Fibroblast of lung (primary cell): ENCODE results near the gene PIH1D1. TPM values are rescaled to one million over a fixed set of nuclear protein-coding genes. Genes with fewer than 3 reads are reported as not detected.

Experiments
- DNase-seq, 2 donors: peaks; one replicate each; pipeline versions ENCODE4 v3.0.0 to v3.0.0-alpha.2; 2010; ENCODE audit warnings: low read depth in 2 of 2
- H2AFZ ChIP-seq: 2 replicates; pipeline ENCODE4 v1.5.1; 2012; ENCODE audit warnings: low read length, control low read depth, inconsistent platforms
- H3K27ac ChIP-seq: 2 replicates; pipeline ENCODE4 v1.5.1; 2011; ENCODE audit warnings: low read length, control low read depth; ENCODE audit not compliant: insufficient read depth
- H3K27me3 ChIP-seq: 2 replicates; pipeline ENCODE4 v1.5.1; 2011; ENCODE audit warnings: mild to moderate bottlenecking, low read length; ENCODE audit not compliant: control insufficient read depth, insufficient read depth
- H3K36me3 ChIP-seq: 2 replicates; pipeline ENCODE4 v1.5.1; 2011; ENCODE audit warnings: low read length; ENCODE audit not compliant: control insufficient read depth, insufficient read depth
- H3K4me1 ChIP-seq: 2 replicates; pipeline ENCODE4 v1.5.1; 2011; ENCODE audit warnings: low read length; ENCODE audit not compliant: control insufficient read depth, insufficient read depth; ENCODE audit errors: extremely low read depth
- H3K4me2 ChIP-seq: 2 replicates; pipeline ENCODE4 v1.5.1; 2011; ENCODE audit warnings: low read length, control low read depth; ENCODE audit not compliant: insufficient read depth; ENCODE audit errors: extremely low read depth
- H3K4me3 ChIP-seq, 4 experiments: fragments of 200-600 bp in 1 of 4; sonication (generic) in 1 of 4; replicated peaks in 1 of 4; 2 replicates each; pipeline ENCODE4 v1.5.1; 2011 to 2016; ENCODE audit warnings: low read length in 4 of 4, low read depth in 3 of 4, mild to moderate bottlenecking in 3 of 4, control low read depth in 2 of 4, inconsistent platforms in 1 of 4, mixed read lengths in 1 of 4; ENCODE audit not compliant: insufficient read depth in 1 of 4; ENCODE audit errors: control extremely low read depth in 1 of 4
- H3K79me2 ChIP-seq: 2 replicates; pipeline ENCODE4 v1.5.1; 2012; ENCODE audit warnings: mild to moderate bottlenecking, low read length, inconsistent platforms; ENCODE audit not compliant: control insufficient read depth, insufficient read depth
- H3K9ac ChIP-seq: 2 replicates; pipeline ENCODE4 v1.5.1; 2011; ENCODE audit warnings: mild to moderate bottlenecking, low read length, control low read depth; ENCODE audit not compliant: insufficient read depth
- H3K9me3 ChIP-seq: 2 replicates; pipeline ENCODE4 v1.5.1; 2012; ENCODE audit warnings: low read depth, low read length; ENCODE audit not compliant: control insufficient read depth, insufficient read depth
- H4K20me1 ChIP-seq: 2 replicates; pipeline ENCODE4 v1.5.1; 2011; ENCODE audit warnings: low read length; ENCODE audit not compliant: control insufficient read depth, insufficient read depth; ENCODE audit errors: extremely low read depth
- EZH2 ChIP-seq: IDR thresholded peaks from 2 replicates; pipeline ENCODE4 v1.5.1; 2012; ENCODE audit warnings: low read length, control low read depth, mild to moderate bottlenecking; ENCODE audit errors: missing control alignments
- polyA plus RNA-seq, 2 donors: library from polyadenylated mRNA; depleted of rRNA in 1 of 2; stranded (reverse) in 1 of 2; unstranded in 1 of 2; fragments of >200 nt; gene quantifications; 2 replicates each; pipeline ENCODE4 v1.2.1, GENCODE V29; 2011 to 2012; ENCODE audit warnings: missing spikeins in 1 of 2
- total RNA-seq: library from RNA; depleted of rRNA; stranded (reverse); fragments of >200 nt; gene quantifications from 2 replicates; pipeline ENCODE4 v1.2.1, GENCODE V29; 2014
- TF ChIP-seq, protein P1 (sequence below), 2 donors: IDR thresholded peaks in 1 of 2; conservative IDR thresholded peaks in 1 of 2; 1 replicate in 1 of 2; 2 replicates in 1 of 2; pipeline ENCODE4 v1.5.1; 2011 to 2012; ENCODE audit warnings: low read length in 2 of 2, control low read depth in 1 of 2, inconsistent platforms in 1 of 2, low read depth in 1 of 2, mild to moderate bottlenecking in 1 of 2

Gene PIH1D1
- total and polyA plus RNA-seq, 2 donors (not counting 1 experiment from before 2014, with no cell fraction given): 53.8 to 94.5 TPM

- Histone ChIP-seq H3K36me3 (peaks cover 26% of the 10 kb centered on the region), H3K4me1 (peaks cover 9% of the 10 kb centered on the region), H3K27ac (peak overlapping the region; percentile 92), H3K4me3 (peak overlapping the region; percentile 88 to 97 (median 95)), H2AFZ (no peak overlapping the region), H3K27me3 (no peaks in the 10 kb centered on the region), H3K79me2 (peaks cover 28% of the 10 kb centered on the region), H3K4me2 (peak overlapping the region; percentile 97), H3K9me3 (no peaks in the 10 kb centered on the region), H4K20me1 (no peaks in the 10 kb centered on the region), H3K9ac (no peak overlapping the region)
- DNase-seq: no peak
- TF ChIP-seq, protein P1, sequence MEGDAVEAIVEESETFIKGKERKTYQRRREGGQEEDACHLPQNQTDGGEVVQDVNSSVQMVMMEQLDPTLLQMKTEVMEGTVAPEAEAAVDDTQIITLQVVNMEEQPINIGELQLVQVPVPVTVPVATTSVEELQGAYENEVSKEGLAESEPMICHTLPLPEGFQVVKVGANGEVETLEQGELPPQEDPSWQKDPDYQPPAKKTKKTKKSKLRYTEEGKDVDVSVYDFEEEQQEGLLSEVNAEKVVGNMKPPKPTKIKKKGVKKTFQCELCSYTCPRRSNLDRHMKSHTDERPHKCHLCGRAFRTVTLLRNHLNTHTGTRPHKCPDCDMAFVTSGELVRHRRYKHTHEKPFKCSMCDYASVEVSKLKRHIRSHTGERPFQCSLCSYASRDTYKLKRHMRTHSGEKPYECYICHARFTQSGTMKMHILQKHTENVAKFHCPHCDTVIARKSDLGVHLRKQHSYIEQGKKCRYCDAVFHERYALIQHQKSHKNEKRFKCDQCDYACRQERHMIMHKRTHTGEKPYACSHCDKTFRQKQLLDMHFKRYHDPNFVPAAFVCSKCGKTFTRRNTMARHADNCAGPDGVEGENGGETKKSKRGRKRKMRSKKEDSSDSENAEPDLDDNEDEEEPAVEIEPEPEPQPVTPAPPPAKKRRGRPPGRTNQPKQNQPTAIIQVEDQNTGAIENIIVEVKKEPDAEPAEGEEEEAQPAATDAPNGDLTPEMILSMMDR (conservative IDR thresholded peaks at IDR 0.05 in 1 of 2, IDR thresholded peaks at IDR 0.05 in 1 of 2; ENCODE audit: low read depth in 1 of 2, low read length in 2 of 2): no peak
- TF ChIP-seq EZH2: no peak
Measured at GRCh38 chr19:49497789-49498103, 46.1 kb upstream of the PIH1D1 start.

DNA sequence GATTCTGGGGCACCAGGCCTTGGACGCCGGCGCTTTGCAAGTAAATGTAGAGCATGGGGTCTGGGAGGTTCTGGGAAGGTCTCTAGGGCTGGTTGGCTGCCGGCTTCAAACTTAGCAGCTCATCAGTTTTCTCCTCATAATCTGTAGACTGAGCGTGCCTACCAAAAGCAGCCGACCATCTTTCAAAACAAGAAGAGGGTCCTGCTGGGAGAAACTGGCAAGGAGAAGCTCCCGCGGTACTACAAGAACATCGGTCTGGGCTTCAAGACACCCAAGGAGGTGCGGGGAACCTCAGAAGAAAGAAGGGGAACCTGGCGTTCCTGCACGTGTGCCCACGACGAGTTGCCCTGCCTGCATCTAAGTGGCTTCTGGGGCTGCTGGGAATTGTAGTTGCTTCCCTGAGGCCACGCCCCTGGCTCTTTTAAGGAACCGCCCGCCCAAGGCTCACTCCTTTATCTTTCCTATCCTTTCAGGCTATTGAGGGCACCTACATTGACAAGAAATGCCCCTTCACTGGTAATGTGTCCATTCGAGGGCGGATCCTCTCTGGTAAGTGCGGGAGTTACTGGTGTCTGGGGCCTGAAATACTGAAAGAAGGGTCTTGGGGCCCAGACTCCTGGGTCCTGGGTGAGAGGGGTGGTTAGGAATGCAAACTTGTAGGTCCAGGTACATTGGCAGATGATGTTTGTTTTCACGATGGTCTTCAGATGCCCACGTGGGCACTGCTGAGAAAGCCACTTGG lies 45.6 kb upstream of the PIH1D1 start:
- TF ChIP-seq EZH2: no peak
- TF ChIP-seq, protein P1 (conservative IDR thresholded peaks at IDR 0.05 in 1 of 2, IDR thresholded peaks at IDR 0.05 in 1 of 2; ENCODE audit: low read depth in 1 of 2, low read length in 2 of 2): no peak
- Histone ChIP-seq H3K4me1 (peaks cover 9% of the 10 kb centered on the region), H3K79me2 (peaks cover 28% of the 10 kb centered on the region), H3K4me3 (peak overlapping the region; percentile 88 to 97 (median 95)), H3K27me3 (no peaks in the 10 kb centered on the region), H3K4me2 (peak overlapping the region; percentile 97), H3K9me3 (no peaks in the 10 kb centered on the region), H2AFZ (no peak overlapping the region), H4K20me1 (no peaks in the 10 kb centered on the region), H3K9ac (peak overlapping the region; percentile 95), H3K36me3 (peaks cover 27% of the 10 kb centered on the region), H3K27ac (peak overlapping the region; percentile 92)
- DNase-seq: peak; percentile 50 to 65

- no peak overlapping the region for H2AFZ ChIP-seq
- peaks cover 9% of the 10 kb centered on the region for H3K4me1 ChIP-seq
- H3K27ac ChIP-seq: peak overlapping the region; percentile 92
- no peak for DNase-seq
- no peaks in the 10 kb centered on the region for H3K27me3 ChIP-seq
- TF ChIP-seq, protein P1 (conservative IDR thresholded peaks at IDR 0.05 in 1 of 2, IDR thresholded peaks at IDR 0.05 in 1 of 2; ENCODE audit: low read depth in 1 of 2, low read length in 2 of 2): no peak
- TF ChIP-seq EZH2: no peak
- H3K79me2 ChIP-seq: peaks cover 28% of the 10 kb centered on the region
- H3K4me3 ChIP-seq: peak overlapping the region; percentile 88 to 97 (median 95)
- no peaks in the 10 kb centered on the region for H4K20me1 ChIP-seq
- H3K4me2 ChIP-seq: peak overlapping the region; percentile 97
- H3K36me3 ChIP-seq: peaks cover 31% of the 10 kb centered on the region
- no peaks in the 10 kb centered on the region for H3K9me3 ChIP-seq
- peak overlapping the region; percentile 95 for H3K9ac ChIP-seq
Measured at GRCh38 chr19:49496574-49497008, 45.0 kb upstream of the PIH1D1 start.
